BLaER1 treated with 17β-estradiol and CSF1 and Interleukin-3, amounts not matched to agents 10 nM and 100 nM (cell line): ENCODE measurements around the gene BCAS3.

ENCODE experiments used
- H3K27ac ChIP-seq, 11 experiments: shearing (Covaris generic); formaldehyde crosslinking; 2 replicates each; pipeline ENCODE4 v1.8.1; 2022
- H3K27me3 ChIP-seq, 11 experiments: shearing (Covaris generic); formaldehyde crosslinking; 2 replicates each; pipeline ENCODE4 v1.8.1; 2022
- H3K36me3 ChIP-seq, 11 experiments: shearing (Covaris generic); formaldehyde crosslinking; 2 replicates each; pipeline ENCODE4 v1.8.1; 2022
- H3K4me1 ChIP-seq, 10 experiments: shearing (Covaris generic); formaldehyde crosslinking; 2 replicates each; pipeline ENCODE4 v1.8.1; 2022
- H3K4me2 ChIP-seq, 11 experiments: shearing (Covaris generic); formaldehyde crosslinking; 2 replicates each; pipeline ENCODE4 v1.8.1; 2022
- H3K4me3 ChIP-seq, 10 experiments: shearing (Covaris generic); formaldehyde crosslinking; 2 replicates each; pipeline ENCODE4 v1.8.1; 2022
- H3K9ac ChIP-seq, 11 experiments: shearing (Covaris generic); formaldehyde crosslinking; 2 replicates each; pipeline ENCODE4 v1.8.1; 2022
- H3K9me3 ChIP-seq, 11 experiments: shearing (Covaris generic); formaldehyde crosslinking; replicated peaks in 1 of 11; 2 replicates each; pipeline ENCODE4 v1.8.1; 2022
- H4K20me1 ChIP-seq, 11 experiments: shearing (Covaris generic); formaldehyde crosslinking; 2 replicates each; pipeline ENCODE4 v1.8.1; 2022
- Cebpa-rat ChIP-seq, 11 experiments: shearing (Covaris generic); IDR thresholded peaks; 2 replicates each; pipeline ENCODE4 v1.8.1; 2022

BCAS3 gene

GRCh38 chr17:61122326-61122913, 444.8 kb downstream of the BCAS3 start:
- Histone ChIP-seq H4K20me1 (no peaks in the 10 kb centered on the region), H3K27me3 (no peaks in the 10 kb centered on the region), H3K4me2 (no peak overlapping the region), H3K9ac (no peak overlapping the region), H3K4me3 (no peak overlapping the region), H3K36me3 (no peaks in the 10 kb centered on the region), H3K27ac (no peak overlapping the region), H3K9me3 (peaks cover under 1 to 7% (median 2%) of the 10 kb centered on the region in 11 experiments; a peak in 15 of 22 replicates), H3K4me1 (no peaks in the 10 kb centered on the region)
- no peak for TF ChIP-seq Cebpa-rat (IDR thresholded peaks at IDR 0.05)

- H3K4me1 ChIP-seq, result peaks cover 0 to 6% (median 0%) of the 10 kb centered on the region in 10 experiments; a peak in 2 of 20 replicates
- H3K4me2 ChIP-seq, result no peak overlapping the region
- no peaks in the 10 kb centered on the region for H3K36me3 ChIP-seq
- no peaks in the 10 kb centered on the region for H3K9me3 ChIP-seq
- no peak for TF ChIP-seq Cebpa-rat (IDR thresholded peaks at IDR 0.05)
- no peak overlapping the region for H3K9ac ChIP-seq
- no peaks in the 10 kb centered on the region for H4K20me1 ChIP-seq
- no peak overlapping the region for H3K27ac ChIP-seq
- no peak overlapping the region for H3K4me3 ChIP-seq
- H3K27me3 ChIP-seq, result no peaks in the 10 kb centered on the region
Observed at GRCh38 chr17:61124562-61124961, 446.9 kb downstream of the BCAS3 start.

GRCh38 chr17:61126473-61127249, 449.0 kb downstream of the BCAS3 start:
- H3K36me3 ChIP-seq, result no peaks in the 10 kb centered on the region
- no peak for TF ChIP-seq Cebpa-rat (IDR thresholded peaks at IDR 0.05)
- H3K9ac ChIP-seq, result no peak overlapping the region
- H3K27me3 ChIP-seq, result no peaks in the 10 kb centered on the region
- H3K27ac ChIP-seq, result no peak overlapping the region
- H3K9me3 ChIP-seq, result no peaks in the 10 kb centered on the region
- H3K4me3 ChIP-seq, result no peak overlapping the region
- H3K4me2 ChIP-seq, result no peak overlapping the region
- no peaks in the 10 kb centered on the region for H4K20me1 ChIP-seq
- H3K4me1 ChIP-seq, result peaks cover 0 to 6% (median 0%) of the 10 kb centered on the region in 10 experiments; a peak in 2 of 20 replicates

GRCh38 chr17:61127960-61128359, 450.3 kb downstream of the BCAS3 start:
- no peaks in the 10 kb centered on the region for H4K20me1 ChIP-seq
- no peak for TF ChIP-seq Cebpa-rat (IDR thresholded peaks at IDR 0.05)

GRCh38 chr17:61128661-61129115, 451.0 kb downstream of the BCAS3 start:
- Histone ChIP-seq H3K4me1 (peaks cover 0 to 6% (median 0%) of the 10 kb centered on the region in 10 experiments; a peak in 2 of 20 replicates), H3K9me3 (no peaks in the 10 kb centered on the region), H3K36me3 (no peaks in the 10 kb centered on the region), H3K4me2 (peak overlapping the region in 3 of 11 experiments; percentile 1 to 22 (median 7); a peak in 4 of 22 replicates), H3K27ac (no peak overlapping the region), H4K20me1 (no peaks in the 10 kb centered on the region), H3K4me3 (no peak overlapping the region), H3K27me3 (no peaks in the 10 kb centered on the region; a peak in 1 of 22 replicates), H3K9ac (no peak overlapping the region)
- TF ChIP-seq Cebpa-rat (IDR thresholded peaks at IDR 0.05), result no peak

More at GRCh38 chr17:61127960-61128359, 450.3 kb downstream of the BCAS3 start:
- Histone ChIP-seq H3K4me3 (no peak overlapping the region), H3K36me3 (no peaks in the 10 kb centered on the region), H3K9me3 (no peaks in the 10 kb centered on the region), H3K4me1 (peaks cover 0 to 6% (median 0%) of the 10 kb centered on the region in 10 experiments; a peak in 2 of 20 replicates), H3K27me3 (no peaks in the 10 kb centered on the region; a peak in 1 of 22 replicates), H3K27ac (no peak overlapping the region), H3K4me2 (no peak overlapping the region), H3K9ac (no peak overlapping the region)

- no peak overlapping the region for H3K9ac ChIP-seq
- no peak overlapping the region for H3K4me3 ChIP-seq
- H3K4me2 ChIP-seq, result no peak overlapping the region
- H3K27me3 ChIP-seq, result no peaks in the 10 kb centered on the region; a peak in 1 of 22 replicates
- H3K9me3 ChIP-seq, result no peaks in the 10 kb centered on the region
- no peaks in the 10 kb centered on the region for H3K36me3 ChIP-seq
- no peak overlapping the region for H3K27ac ChIP-seq
- no peaks in the 10 kb centered on the region for H4K20me1 ChIP-seq
- peaks cover 0 to 6% (median 0%) of the 10 kb centered on the region in 10 experiments; a peak in 2 of 20 replicates for H3K4me1 ChIP-seq
- no peak for TF ChIP-seq Cebpa-rat (IDR thresholded peaks at IDR 0.05)
Observed at GRCh38 chr17:61129267-61130254, 451.9 kb downstream of the BCAS3 start.

GRCh38 chr17:61130330-61130729, 452.7 kb downstream of the BCAS3 start:
- H4K20me1 ChIP-seq, result no peaks in the 10 kb centered on the region
- TF ChIP-seq Cebpa-rat (IDR thresholded peaks at IDR 0.05), result peak in 1 of 11 experiments; percentile 9; a peak in 1 of 22 replicates

GRCh38 chr17:61131585-61131984, 453.9 kb downstream of the BCAS3 start:
- Histone ChIP-seq H3K4me1 (peaks cover 0 to 6% (median 0%) of the 10 kb centered on the region in 10 experiments; a peak in 2 of 20 replicates), H3K27me3 (peaks cover 0 to 6% (median 0%) of the 10 kb centered on the region in 11 experiments; a peak in 2 of 22 replicates), H3K4me3 (no peak overlapping the region), H3K4me2 (no peak overlapping the region), H3K36me3 (no peaks in the 10 kb centered on the region), H4K20me1 (no peaks in the 10 kb centered on the region), H3K27ac (no peak overlapping the region), H3K9me3 (no peaks in the 10 kb centered on the region), H3K9ac (no peak overlapping the region)
- no peak for TF ChIP-seq Cebpa-rat (IDR thresholded peaks at IDR 0.05)

More at GRCh38 chr17:61130330-61130729, 452.7 kb downstream of the BCAS3 start:
- H3K27me3 ChIP-seq, result no peaks in the 10 kb centered on the region; a peak in 2 of 22 replicates
- H3K4me3 ChIP-seq, result no peak overlapping the region
- no peak overlapping the region for H3K9ac ChIP-seq
- peaks cover 0 to 6% (median 0%) of the 10 kb centered on the region in 10 experiments; a peak in 2 of 20 replicates for H3K4me1 ChIP-seq
- no peaks in the 10 kb centered on the region for H3K36me3 ChIP-seq
- peak overlapping the region in 3 of 11 experiments; percentile 2 to 15 (median 3); a peak in 1 of 22 replicates for H3K4me2 ChIP-seq
- H3K9me3 ChIP-seq, result no peaks in the 10 kb centered on the region
- H3K27ac ChIP-seq, result no peak overlapping the region
